HEK293 (cell line): ENCODE data around the gene FKBP3.

ENCODE experiments used
- CTCF ChIA-PET: fragments of 350-600 bp; formaldehyde crosslinking; extraction: SDS; loops from one replicate; lab custom pipeline; 2021; ENCODE audit warnings: antibody characterized with exemption; lab: Yijun Ruan, JAX
- POLR2A ChIA-PET: fragments of 300-600 bp; formaldehyde crosslinking; extraction: SDS; loops from one replicate; lab custom pipeline; 2020; ENCODE audit warnings: antibody characterized with exemption, inconsistent platforms; lab: Yijun Ruan, JAX
- H3K27ac ChIP-seq: fragments of 200-500 bp; sonication (Bioruptor generic); 2 replicates; pipeline ENCODE4 v1.5.1; 2014; ENCODE audit warnings: low read depth, low read length, control low read depth, inconsistent platforms; ENCODE audit errors: extremely low read depth
- H3K36me3 ChIP-seq, 2 experiments: fragments of 200-500 bp in 1 of 2; sonication (Bioruptor generic) in 1 of 2; 1 replicate in 1 of 2; 2 replicates in 1 of 2; pipeline ENCODE4 v1.5.1; 2014 to 2017; ENCODE audit warnings: inconsistent platforms in 2 of 2, low read length in 2 of 2; ENCODE audit not compliant: control insufficient read depth in 2 of 2, insufficient read depth in 1 of 2
- H3K4me1 ChIP-seq: fragments of 200-500 bp; sonication (Bioruptor generic); 2 replicates; pipeline ENCODE4 v1.5.1; 2014; ENCODE audit warnings: mild to moderate bottlenecking, low read length, inconsistent platforms; ENCODE audit not compliant: control insufficient read depth, insufficient read depth
- H3K4me3 ChIP-seq: 2 replicates; pipeline ENCODE4 v1.5.1; 2011; ENCODE audit warnings: low read depth, mild to moderate bottlenecking, control low read depth, low read length, moderate library complexity
- H3K9me3 ChIP-seq: fragments of 200-500 bp; sonication (Bioruptor generic); 2 replicates; pipeline ENCODE4 v1.5.1; 2014; ENCODE audit warnings: low read depth, low read length, inconsistent platforms; ENCODE audit not compliant: control insufficient read depth, insufficient read depth
- EGR2 ChIP-seq: fragments of 450-650 bp; formaldehyde crosslinking; IDR thresholded peaks from 2 replicates; pipeline ENCODE4 v1.5.1; 2016; ENCODE audit warnings: low read depth, missing biosample characterization, missing genetic modification characterization
- FEZF1 ChIP-seq: fragments of 450-650 bp; formaldehyde crosslinking; IDR thresholded peaks from 2 replicates; pipeline ENCODE4 v1.5.1; 2016; ENCODE audit warnings: missing biosample characterization, missing genetic modification characterization
- GLIS2 ChIP-seq: fragments of 450-650 bp; formaldehyde crosslinking; IDR thresholded peaks from 2 replicates; pipeline ENCODE4 v1.5.1; 2016; ENCODE audit warnings: missing biosample characterization, missing genetic modification characterization
- HOXC10 ChIP-seq: sonication (generic); formaldehyde crosslinking; IDR thresholded peaks from 2 replicates; pipeline ENCODE4 v1.8.1; 2023; ENCODE audit warnings: mild to moderate bottlenecking, missing genetic modification reagents
- MEIS1 ChIP-seq: sonication (generic); formaldehyde crosslinking; IDR thresholded peaks from 2 replicates; pipeline ENCODE4 v1.8.1; 2022; ENCODE audit warnings: missing genetic modification reagents, mild to moderate bottlenecking, borderline replicate concordance
- SP2 ChIP-seq: fragments of 450-650 bp; formaldehyde crosslinking; IDR thresholded peaks from 2 replicates; pipeline ENCODE4 v1.5.1; 2016; ENCODE audit warnings: missing biosample characterization, missing genetic modification characterization
- ZNF146 ChIP-seq: fragments of 450-650 bp; formaldehyde crosslinking; IDR thresholded peaks from 2 replicates; pipeline ENCODE4 v1.5.1; 2016; ENCODE audit warnings: missing biosample characterization, missing genetic modification characterization
- ZNF23 ChIP-seq: fragments of 450-650 bp; formaldehyde crosslinking; IDR thresholded peaks from 2 replicates; pipeline ENCODE4 v1.5.1; 2016; ENCODE audit warnings: missing biosample characterization, missing genetic modification characterization, borderline replicate concordance
- ZNF248 ChIP-seq: fragments of 450-650 bp; formaldehyde crosslinking; IDR thresholded peaks from 2 replicates; pipeline ENCODE4 v1.5.1; 2017; ENCODE audit warnings: missing biosample characterization, missing genetic modification characterization
- ZNF404 ChIP-seq: fragments of 450-650 bp; formaldehyde crosslinking; IDR thresholded peaks from 2 replicates; pipeline ENCODE4 v1.5.1; 2017; ENCODE audit warnings: missing biosample characterization, missing genetic modification characterization
- ZNF544 ChIP-seq: fragments of 450-650 bp; formaldehyde crosslinking; IDR thresholded peaks from 2 replicates; pipeline ENCODE4 v1.5.0; 2017; ENCODE audit warnings: missing biosample characterization, missing genetic modification characterization
- ZNF624 ChIP-seq: fragments of 450-650 bp; formaldehyde crosslinking; IDR thresholded peaks from 2 replicates; pipeline ENCODE4 v1.5.1; 2017; ENCODE audit warnings: missing biosample characterization, missing genetic modification characterization
- ZNF629 ChIP-seq: fragments of 450-650 bp; formaldehyde crosslinking; IDR thresholded peaks from 2 replicates; pipeline ENCODE4 v1.5.1; 2017; ENCODE audit warnings: missing biosample characterization, missing genetic modification characterization
- ZNF677 ChIP-seq: fragments of 450-650 bp; IDR thresholded peaks from 2 replicates; pipeline ENCODE4 v1.5.0; 2018; ENCODE audit warnings: missing biosample characterization, mild to moderate bottlenecking, missing genetic modification characterization, moderate library complexity
- ZNF837 ChIP-seq: fragments of 450-650 bp; formaldehyde crosslinking; IDR thresholded peaks from 2 replicates; pipeline ENCODE4 v1.5.1; 2016; ENCODE audit warnings: missing biosample characterization, missing genetic modification characterization
- TF ChIP-seq, protein P1 (sequence below): fragments of 450-650 bp; formaldehyde crosslinking; IDR thresholded peaks from 2 replicates; pipeline ENCODE4 v1.5.0; 2017; ENCODE audit warnings: missing biosample characterization, missing genetic modification characterization, borderline replicate concordance
- TF ChIP-seq, protein P2 (sequence below): fragments of 450-650 bp; formaldehyde crosslinking; IDR thresholded peaks from 2 replicates; pipeline ENCODE4 v1.5.1; 2017; ENCODE audit warnings: missing biosample characterization, missing genetic modification characterization
- TF ChIP-seq, protein P3 (sequence below): fragments of 450-650 bp; formaldehyde crosslinking; conservative IDR thresholded peaks from 2 replicates; pipeline ENCODE4 v1.5.1; 2016; ENCODE audit warnings: low read depth, missing biosample characterization, missing genetic modification characterization
- TF ChIP-seq, protein P4 (sequence below): fragments of 450-650 bp; formaldehyde crosslinking; IDR thresholded peaks from 2 replicates; pipeline ENCODE4 v1.5.1; 2016; ENCODE audit warnings: missing biosample characterization, missing genetic modification characterization

Gene FKBP3

DNA sequence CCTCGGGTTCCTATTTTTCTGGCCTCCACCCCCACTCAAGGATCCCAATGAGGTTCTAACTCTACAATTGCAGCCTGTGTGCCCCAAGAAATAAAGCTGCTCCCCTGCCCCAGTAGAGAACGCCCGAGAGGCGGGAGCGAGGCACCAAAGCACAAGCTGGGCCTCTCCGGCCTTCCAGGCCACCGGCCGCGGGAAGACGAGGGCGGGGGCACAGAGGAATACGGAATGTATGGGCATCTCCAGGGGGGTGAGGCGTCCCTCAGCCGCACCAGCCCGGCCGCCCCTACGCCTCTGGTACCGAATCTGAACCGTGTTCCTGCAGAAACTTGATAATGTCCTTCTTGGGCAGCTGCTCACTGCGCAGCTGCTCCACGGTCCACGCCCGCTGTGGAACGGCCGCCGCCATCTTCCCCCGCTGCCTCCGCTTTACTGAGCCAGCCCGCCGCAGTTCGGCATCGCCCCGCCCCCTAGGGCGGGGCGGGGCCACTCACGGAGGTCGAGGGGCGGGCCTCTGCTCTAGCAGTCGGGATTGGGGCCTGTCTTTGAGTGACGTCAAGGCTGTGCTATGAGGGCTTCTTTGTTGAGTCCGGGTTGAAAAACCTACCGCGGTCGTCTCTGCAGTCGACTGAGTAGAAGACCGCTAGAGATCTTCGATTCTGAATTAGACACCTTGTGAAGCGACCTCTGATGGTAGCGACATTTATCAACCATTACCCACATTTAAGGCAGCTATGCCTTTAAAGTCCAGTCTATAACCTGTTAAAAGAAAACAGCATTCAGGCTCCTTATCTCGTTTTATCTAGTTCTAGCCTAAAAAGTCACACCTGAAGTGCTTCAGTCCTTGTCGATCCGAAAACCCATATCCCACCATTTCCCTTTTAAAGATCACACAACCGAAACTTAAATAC is at the start of gene FKBP3 (continued):
- TF ChIP-seq, protein P1, sequence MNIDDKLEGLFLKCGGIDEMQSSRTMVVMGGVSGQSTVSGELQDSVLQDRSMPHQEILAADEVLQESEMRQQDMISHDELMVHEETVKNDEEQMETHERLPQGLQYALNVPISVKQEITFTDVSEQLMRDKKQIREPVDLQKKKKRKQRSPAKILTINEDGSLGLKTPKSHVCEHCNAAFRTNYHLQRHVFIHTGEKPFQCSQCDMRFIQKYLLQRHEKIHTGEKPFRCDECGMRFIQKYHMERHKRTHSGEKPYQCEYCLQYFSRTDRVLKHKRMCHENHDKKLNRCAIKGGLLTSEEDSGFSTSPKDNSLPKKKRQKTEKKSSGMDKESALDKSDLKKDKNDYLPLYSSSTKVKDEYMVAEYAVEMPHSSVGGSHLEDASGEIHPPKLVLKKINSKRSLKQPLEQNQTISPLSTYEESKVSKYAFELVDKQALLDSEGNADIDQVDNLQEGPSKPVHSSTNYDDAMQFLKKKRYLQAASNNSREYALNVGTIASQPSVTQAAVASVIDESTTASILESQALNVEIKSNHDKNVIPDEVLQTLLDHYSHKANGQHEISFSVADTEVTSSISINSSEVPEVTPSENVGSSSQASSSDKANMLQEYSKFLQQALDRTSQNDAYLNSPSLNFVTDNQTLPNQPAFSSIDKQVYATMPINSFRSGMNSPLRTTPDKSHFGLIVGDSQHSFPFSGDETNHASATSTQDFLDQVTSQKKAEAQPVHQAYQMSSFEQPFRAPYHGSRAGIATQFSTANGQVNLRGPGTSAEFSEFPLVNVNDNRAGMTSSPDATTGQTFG (tag by site-specific recombination), result no peak
- TF ChIP-seq EGR2 (tag by site-specific recombination) (0 out of 2 replicates have a peak, but pooled peaks have one; percentile 5), MEIS1 (CRISPR knock-in tag) (no peak)
- TF ChIP-seq, protein P2, sequence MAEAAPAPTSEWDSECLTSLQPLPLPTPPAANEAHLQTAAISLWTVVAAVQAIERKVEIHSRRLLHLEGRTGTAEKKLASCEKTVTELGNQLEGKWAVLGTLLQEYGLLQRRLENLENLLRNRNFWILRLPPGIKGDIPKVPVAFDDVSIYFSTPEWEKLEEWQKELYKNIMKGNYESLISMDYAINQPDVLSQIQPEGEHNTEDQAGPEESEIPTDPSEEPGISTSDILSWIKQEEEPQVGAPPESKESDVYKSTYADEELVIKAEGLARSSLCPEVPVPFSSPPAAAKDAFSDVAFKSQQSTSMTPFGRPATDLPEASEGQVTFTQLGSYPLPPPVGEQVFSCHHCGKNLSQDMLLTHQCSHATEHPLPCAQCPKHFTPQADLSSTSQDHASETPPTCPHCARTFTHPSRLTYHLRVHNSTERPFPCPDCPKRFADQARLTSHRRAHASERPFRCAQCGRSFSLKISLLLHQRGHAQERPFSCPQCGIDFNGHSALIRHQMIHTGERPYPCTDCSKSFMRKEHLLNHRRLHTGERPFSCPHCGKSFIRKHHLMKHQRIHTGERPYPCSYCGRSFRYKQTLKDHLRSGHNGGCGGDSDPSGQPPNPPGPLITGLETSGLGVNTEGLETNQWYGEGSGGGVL, result no peak

DNA sequence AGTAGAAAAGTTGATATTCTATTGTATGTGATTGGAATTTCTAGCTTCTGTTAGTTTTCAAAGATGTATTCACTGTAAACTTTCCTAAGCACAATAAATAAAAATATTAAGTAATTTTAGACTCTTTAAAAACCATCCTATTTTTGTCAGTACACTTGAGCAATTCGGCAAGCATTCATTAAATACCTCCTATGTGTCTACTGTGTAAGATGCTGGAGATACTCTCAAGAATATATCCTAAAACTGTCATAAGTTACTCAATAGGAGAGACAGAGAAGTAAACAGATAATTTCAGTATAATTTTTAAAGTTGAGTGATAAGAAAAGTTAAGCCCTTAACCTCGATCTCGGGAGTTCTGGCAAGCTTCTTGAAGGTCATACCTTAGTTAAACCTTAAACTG is 47.5 kb upstream of the FKBP3 start:
- H3K36me3 ChIP-seq, result peaks cover 4 to 19% of the 10 kb centered on the region in 2 experiments
- TF ChIP-seq ZNF837 (tag by site-specific recombination) (no peak), ZNF146 (no peak), ZNF629 (tag by site-specific recombination) (no peak), GLIS2 (no peak), ZNF624 (no peak), FEZF1 (no peak), ZNF544 (no peak), HOXC10 (CRISPR knock-in tag) (no peak), ZNF23 (tag by site-specific recombination) (no peak), ZNF677 (tag by site-specific recombination) (no peak), ZNF404 (no peak), ZNF248 (tag by site-specific recombination) (no peak), SP2 (tag by site-specific recombination) (no peak)
- TF ChIP-seq, protein P3, sequence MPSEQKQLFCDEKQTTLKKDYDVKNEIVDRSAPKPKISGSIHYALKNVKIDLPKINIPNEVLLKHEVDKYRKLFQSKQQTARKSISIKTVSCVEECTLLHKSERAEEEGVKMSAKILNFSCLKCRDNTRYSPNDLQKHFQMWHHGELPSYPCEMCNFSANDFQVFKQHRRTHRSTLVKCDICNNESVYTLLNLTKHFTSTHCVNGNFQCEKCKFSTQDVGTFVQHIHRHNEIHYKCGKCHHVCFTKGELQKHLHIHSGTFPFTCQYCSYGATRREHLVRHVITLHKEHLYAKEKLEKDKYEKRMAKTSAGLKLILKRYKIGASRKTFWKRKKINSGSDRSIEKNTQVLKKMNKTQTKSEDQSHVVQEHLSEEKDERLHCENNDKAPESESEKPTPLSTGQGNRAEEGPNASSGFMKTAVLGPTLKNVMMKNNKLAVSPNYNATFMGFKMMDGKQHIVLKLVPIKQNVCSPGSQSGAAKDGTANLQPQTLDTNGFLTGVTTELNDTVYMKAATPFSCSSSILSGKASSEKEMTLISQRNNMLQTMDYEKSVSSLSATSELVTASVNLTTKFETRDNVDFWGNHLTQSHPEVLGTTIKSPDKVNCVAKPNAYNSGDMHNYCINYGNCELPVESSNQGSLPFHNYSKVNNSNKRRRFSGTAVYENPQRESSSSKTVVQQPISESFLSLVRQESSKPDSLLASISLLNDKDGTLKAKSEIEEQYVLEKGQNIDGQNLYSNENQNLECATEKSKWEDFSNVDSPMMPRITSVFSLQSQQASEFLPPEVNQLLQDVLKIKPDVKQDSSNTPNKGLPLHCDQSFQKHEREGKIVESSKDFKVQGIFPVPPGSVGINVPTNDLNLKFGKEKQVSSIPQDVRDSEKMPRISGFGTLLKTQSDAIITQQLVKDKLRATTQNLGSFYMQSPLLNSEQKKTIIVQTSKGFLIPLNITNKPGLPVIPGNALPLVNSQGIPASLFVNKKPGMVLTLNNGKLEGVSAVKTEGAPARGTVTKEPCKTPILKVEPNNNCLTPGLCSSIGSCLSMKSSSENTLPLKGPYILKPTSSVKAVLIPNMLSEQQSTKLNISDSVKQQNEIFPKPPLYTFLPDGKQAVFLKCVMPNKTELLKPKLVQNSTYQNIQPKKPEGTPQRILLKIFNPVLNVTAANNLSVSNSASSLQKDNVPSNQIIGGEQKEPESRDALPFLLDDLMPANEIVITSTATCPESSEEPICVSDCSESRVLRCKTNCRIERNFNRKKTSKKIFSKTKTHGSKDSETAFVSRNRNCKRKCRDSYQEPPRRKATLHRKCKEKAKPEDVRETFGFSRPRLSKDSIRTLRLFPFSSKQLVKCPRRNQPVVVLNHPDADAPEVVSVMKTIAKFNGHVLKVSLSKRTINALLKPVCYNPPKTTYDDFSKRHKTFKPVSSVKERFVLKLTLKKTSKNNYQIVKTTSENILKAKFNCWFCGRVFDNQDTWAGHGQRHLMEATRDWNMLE (tag by site-specific recombination), result no peak
- TF ChIP-seq, protein P4, sequence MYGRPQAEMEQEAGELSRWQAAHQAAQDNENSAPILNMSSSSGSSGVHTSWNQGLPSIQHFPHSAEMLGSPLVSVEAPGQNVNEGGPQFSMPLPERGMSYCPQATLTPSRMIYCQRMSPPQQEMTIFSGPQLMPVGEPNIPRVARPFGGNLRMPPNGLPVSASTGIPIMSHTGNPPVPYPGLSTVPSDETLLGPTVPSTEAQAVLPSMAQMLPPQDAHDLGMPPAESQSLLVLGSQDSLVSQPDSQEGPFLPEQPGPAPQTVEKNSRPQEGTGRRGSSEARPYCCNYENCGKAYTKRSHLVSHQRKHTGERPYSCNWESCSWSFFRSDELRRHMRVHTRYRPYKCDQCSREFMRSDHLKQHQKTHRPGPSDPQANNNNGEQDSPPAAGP (tag by site-specific recombination), result no peak
- TF ChIP-seq, all 188 proteins: peak for 0
- no peak overlapping the region for H3K4me3 ChIP-seq
- no peaks in the 10 kb centered on the region for H3K9me3 ChIP-seq
- ChIA-PET CTCF (no interaction called here), POLR2A (no interaction called here)
- H3K27ac ChIP-seq, result no peak overlapping the region
- no peaks in the 10 kb centered on the region for H3K4me1 ChIP-seq
